Body of pancreas (tissue), 4 donors: ENCODE measurements around the gene TSPAN6. TPM values are rescaled to one million over a fixed set of nuclear protein-coding genes. Genes with fewer than 3 reads are reported as not detected.

Experiments
- ATAC-seq: fragments of 150-250 bp; one replicate; pipeline ENCODE4 v1.9.1; 2016
- DNase-seq, 4 donors: peaks; one replicate each; pipeline ENCODE4 v3.0.0-alpha.2; 2019
- H3K27ac ChIP-seq, 4 donors: fragments of 200-600 bp; sonication (generic); 1 replicate in 3 of 4; 2 replicates in 1 of 4; pipeline versions ENCODE4 v1.5.1 to v1.6.1; 2016 to 2019; ENCODE audit warnings: mild to moderate bottlenecking in 1 of 4, mixed read lengths in 1 of 4, moderate library complexity in 1 of 4
- H3K27me3 ChIP-seq, 2 donors: fragments of 200-600 bp; sonication (generic); one replicate each; pipeline ENCODE4 v1.6.0; 2016; ENCODE audit warnings: mild to moderate bottlenecking in 1 of 2
- H3K36me3 ChIP-seq, 2 donors: fragments of 200-600 bp; sonication (generic); replicated peaks in 1 of 2; 2 replicates each; pipeline ENCODE4 v1.5.1; 2016; ENCODE audit warnings: low read depth in 2 of 2; ENCODE audit not compliant: insufficient read depth in 1 of 2
- H3K4me1 ChIP-seq: fragments of 200-600 bp; sonication (generic); one replicate; pipeline ENCODE4 v1.6.0; 2016
- H3K4me3 ChIP-seq, 2 donors: fragments of 200-600 bp; sonication (generic); 1 replicate in 1 of 2; 2 replicates in 1 of 2; pipeline ENCODE4 v1.5.1; 2016 to 2019
- H3K9me3 ChIP-seq, 3 donors: fragments of 200-600 bp; sonication (generic); 1 replicate in 2 of 3; 2 replicates in 1 of 3; pipeline ENCODE4 v1.5.1; 2016
- CTCF ChIP-seq, 7 experiments: fragments of 450-650 bp in 4 of 7; fragments of 200-600 bp in 3 of 7; sonication (generic) in 3 of 7; IDR thresholded peaks; one replicate each; pipeline ENCODE4 v1.5.1; 2016 to 2019; ENCODE audit warnings: antibody characterized with exemption in 7 of 7
- POLR2A ChIP-seq, 3 donors: fragments of 450-650 bp; IDR thresholded peaks; one replicate each; pipeline ENCODE4 v1.6.1; 2016; ENCODE audit warnings: antibody characterized with exemption in 3 of 3, mild to moderate bottlenecking in 2 of 3
- WGBS, 2 donors: methylation state at CpG; one replicate each; pipeline ENCODE4 v1.1.5; 2017; 5-methylcytosine and 5-hydroxymethylcytosine counted together
- intact Hi-C: fragments of 100-400 bp; cut with DNase I; formaldehyde crosslinking; loops from one replicate; pipeline ENCODE4 v1.15.1; 2023
- total RNA-seq, 2 donors: library from RNA; depleted of rRNA; stranded (reverse); fragments of >200 nt; gene quantifications; one replicate each; pipeline ENCODE4 v1.1.0, GENCODE V29; 2016

TSPAN6 gene
- total RNA-seq, 2 donors from 2014 or later = 8.2 to 19.2 TPM

GRCh38 chrX:100645106-100645505, 8.5 kb upstream of the TSPAN6 start:
- Histone ChIP-seq H3K27ac (no peak overlapping the region), H3K4me3 (no peak overlapping the region)

GRCh38 chrX:100643956-100644860, 7.6 kb upstream of the TSPAN6 start, which contains the start of gene SRPX2:
SRPX2 (plus strand) TSS chrX:100644199; CDS start chrX:100646323, 2,124 bp downstream.
- whole genome bisulfite sequencing, 2 donors = 33 to 47% methylated on average over 11 of the region's 11 CpGs
- H3K27me3 ChIP-seq = no peaks in the 10 kb centered on the region
- no peak within 1 kb of the TSS for H3K27ac ChIP-seq
- DNase-seq (peak in 2 of 4 donors; percentile 17 to 34), ATAC-seq (peak; percentile 58)
- TF ChIP-seq CTCF (IDR thresholded peaks at IDR 0.05) (no peak), POLR2A (IDR thresholded peaks at IDR 0.05) (peak in 2 of 3 donors; percentile 34 to 40)
- H3K36me3 ChIP-seq = no peaks in the 10 kb centered on the region
- no peaks in the 10 kb centered on the region for H3K9me3 ChIP-seq
- intact Hi-C loops = no loop called here
- H3K4me3 ChIP-seq = no peak within 1 kb of the TSS
- H3K4me1 ChIP-seq = peaks cover 4% of the 10 kb centered on the region

More at GRCh38 chrX:100645106-100645505, 8.5 kb upstream of the TSPAN6 start:
- no peaks in the 10 kb centered on the region for H3K36me3 ChIP-seq
- 48 to 65% methylated on average over 2 to 4 of the region's 4 CpGs for WGBS, 2 donors
- TF ChIP-seq POLR2A (IDR thresholded peaks at IDR 0.05) = no peak
- no peak for TF ChIP-seq CTCF (IDR thresholded peaks at IDR 0.05)
- no peak for ATAC-seq
- DNase-seq = no peak
- intact Hi-C loops = no loop called here
- no peaks in the 10 kb centered on the region for H3K9me3 ChIP-seq
- no peaks in the 10 kb centered on the region for H3K27me3 ChIP-seq
- peaks cover 4% of the 10 kb centered on the region for H3K4me1 ChIP-seq

GRCh38 chrX:100643212-100643611, 6.6 kb upstream of the TSPAN6 start:
- H3K4me3 ChIP-seq = no peak overlapping the region
- H3K9me3 ChIP-seq = no peaks in the 10 kb centered on the region
- WGBS, 2 donors = 85% methylated on average over 5 to 10 of the region's 11 CpGs
- H3K27me3 ChIP-seq = no peaks in the 10 kb centered on the region
- DNase-seq (no peak), ATAC-seq (no peak)
- no peaks in the 10 kb centered on the region for H3K4me1 ChIP-seq
- no peak for TF ChIP-seq POLR2A (IDR thresholded peaks at IDR 0.05)
- no peak for TF ChIP-seq CTCF (IDR thresholded peaks at IDR 0.05)
- intact Hi-C loops = no loop called here
- no peak overlapping the region for H3K27ac ChIP-seq
- H3K36me3 ChIP-seq = no peaks in the 10 kb centered on the region

GRCh38 chrX:100642290-100642689, 5.7 kb upstream of the TSPAN6 start:
- Histone ChIP-seq H3K36me3 (no peaks in the 10 kb centered on the region), H3K27ac (no peak overlapping the region), H3K27me3 (no peaks in the 10 kb centered on the region), H3K4me3 (no peak overlapping the region), H3K4me1 (no peaks in the 10 kb centered on the region), H3K9me3 (no peaks in the 10 kb centered on the region)
- intact Hi-C loops = no loop called here
- DNase-seq (no peak), ATAC-seq (no peak)
- WGBS, 2 donors = 38 to 58% methylated on average over 3 of the region's 3 CpGs
- no peak for TF ChIP-seq CTCF (IDR thresholded peaks at IDR 0.05)
- TF ChIP-seq POLR2A (IDR thresholded peaks at IDR 0.05) = no peak
